ENCODE measurements around the gene PDCD6IP.

DNA sequence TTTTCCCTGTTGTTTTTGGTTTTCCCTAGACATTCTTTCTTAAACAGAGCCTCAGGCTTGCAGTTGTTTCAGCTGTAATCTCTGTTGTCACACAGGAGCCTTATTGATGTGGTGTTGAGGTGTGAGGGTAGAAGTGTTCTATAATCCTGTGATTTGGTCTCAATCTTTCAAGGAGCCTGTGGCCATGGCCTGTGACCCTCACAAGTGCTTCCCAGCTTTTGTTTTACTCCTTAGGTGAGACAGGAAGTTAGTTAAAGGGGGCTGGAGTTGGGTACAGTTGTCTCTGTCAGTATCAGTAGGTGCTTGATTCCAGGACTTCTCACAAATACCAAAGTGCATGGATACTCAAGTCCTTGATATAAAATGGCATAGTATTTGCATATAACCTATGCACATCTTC lies 77.2 kb downstream of the PDCD6IP start:
- no peak for TF ChIP-seq ZNF274 (IDR thresholded peaks at IDR 0.05; ENCODE audit: low read depth, low read length)
- no peak for TF ChIP-seq SUZ12 (IDR thresholded peaks at IDR 0.05; ENCODE audit: extremely low read depth, insufficient read depth, insufficient read length)

All from NT2/D1 (cell line).